Umbilical cord (tissue), 2 donors: ENCODE results near the gene SLC28A3. TPM values are rescaled to one million over a fixed set of nuclear protein-coding genes. Genes with fewer than 3 reads are reported as not detected.
A peak's percentile ranks its signal among the peaks of the same experiment; 100 is the strongest.

Experiments
- DNase-seq: peaks from one replicate; pipeline ENCODE4 v3.0.0-alpha.2; 2015; ENCODE audit warnings: low spot score
- total RNA-seq: library from RNA; depleted of rRNA; stranded (reverse); fragments of >200 nt; gene quantifications from one replicate; pipeline ENCODE4 v1.2.3, GENCODE V29; 2014; ENCODE audit warnings: low replicate concordance; ENCODE audit not compliant: insufficient read depth

SLC28A3 gene
- total RNA-seq, 1 donor from 2014 or later = 3.1 TPM

DNA sequence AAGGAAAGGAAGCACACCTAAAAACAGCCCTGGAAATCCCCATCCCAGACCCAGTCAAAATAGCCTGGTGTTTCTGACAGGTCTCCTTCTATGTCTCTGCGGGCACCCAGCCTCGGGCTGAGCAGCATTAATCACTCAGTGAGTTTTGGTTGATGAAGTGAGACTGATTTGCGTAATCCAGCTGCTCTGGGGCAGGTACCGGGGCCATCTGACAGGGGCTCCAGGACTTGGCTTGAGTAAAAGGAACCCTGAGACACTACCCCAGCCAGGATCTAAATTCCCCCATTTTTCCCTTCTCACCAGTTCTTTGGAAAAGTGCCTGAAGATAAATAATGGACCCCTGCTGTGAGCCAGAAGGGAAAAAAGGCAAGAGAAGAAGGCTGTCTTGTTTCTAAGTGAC is 596 bp downstream of the SLC28A3 start:
- no peak for DNase-seq

GRCh38 chr9:84339503-84339902 is 1.1 kb downstream of the SLC28A3 start:
- no peak for DNase-seq

DNA sequence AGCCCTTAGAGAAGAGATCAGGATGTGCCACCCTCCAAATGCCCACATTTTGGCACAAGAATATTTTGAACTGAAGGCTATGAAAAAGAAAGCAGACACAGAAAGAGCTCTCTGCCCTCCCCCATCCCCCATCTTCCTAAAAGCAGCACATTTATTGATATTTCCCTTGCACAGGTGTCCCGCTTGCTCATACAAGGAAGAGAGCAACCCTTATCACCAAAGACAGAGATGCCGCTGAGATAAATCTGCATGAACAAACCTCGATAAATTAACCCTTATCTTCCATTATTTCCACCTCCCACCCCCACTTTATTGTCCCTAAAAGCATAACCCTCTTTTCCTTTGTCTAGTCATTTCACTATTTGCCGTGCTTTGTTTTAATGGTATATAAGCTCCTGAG is 1.8 kb downstream of the SLC28A3 start:
- no peak for DNase-seq

DNA sequence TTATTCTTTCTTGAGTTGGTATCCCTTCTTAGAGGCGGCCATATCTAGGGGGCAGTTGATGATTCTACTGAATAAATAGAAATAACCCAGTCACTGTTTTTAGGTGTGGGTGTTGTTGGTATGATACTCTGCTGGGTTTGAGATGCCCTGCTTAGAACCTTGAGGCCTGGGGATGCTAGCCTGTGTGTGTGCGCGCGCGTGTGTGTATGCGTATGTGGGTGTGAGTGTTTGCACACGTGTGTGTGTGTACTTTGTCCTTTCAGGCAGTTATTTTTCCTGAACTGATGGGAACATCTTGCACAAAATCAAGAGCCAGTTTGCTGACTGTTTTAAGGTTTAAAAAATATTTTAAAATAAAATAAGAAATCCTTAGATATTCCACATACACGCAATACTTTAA is 3.3 kb downstream of the SLC28A3 start:
- DNase-seq = no peak

- DNase-seq = peak; percentile 49
These were observed 9.3 kb downstream of the SLC28A3 start for GRCh38 chr9:84331119-84331809.

DNA sequence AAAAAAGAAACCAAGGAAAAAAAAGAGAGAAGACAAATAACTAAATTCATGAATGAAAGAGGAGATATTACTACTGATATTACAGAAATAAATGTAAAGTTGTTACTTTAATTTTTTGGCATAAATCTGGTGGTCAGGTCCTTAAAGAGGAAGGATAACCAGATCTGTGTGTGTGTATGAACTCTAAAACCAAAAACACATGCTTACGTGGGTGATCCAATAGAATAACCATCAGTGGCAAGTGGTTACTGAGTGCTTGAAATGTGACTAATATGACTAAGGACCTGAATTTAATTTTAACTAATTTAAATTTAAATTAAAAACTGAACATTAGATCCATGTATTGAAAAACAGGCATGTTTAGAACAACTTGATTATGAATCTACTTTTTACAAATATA is 10.3 kb downstream of the SLC28A3 start:
- DNase-seq = no peak

DNA sequence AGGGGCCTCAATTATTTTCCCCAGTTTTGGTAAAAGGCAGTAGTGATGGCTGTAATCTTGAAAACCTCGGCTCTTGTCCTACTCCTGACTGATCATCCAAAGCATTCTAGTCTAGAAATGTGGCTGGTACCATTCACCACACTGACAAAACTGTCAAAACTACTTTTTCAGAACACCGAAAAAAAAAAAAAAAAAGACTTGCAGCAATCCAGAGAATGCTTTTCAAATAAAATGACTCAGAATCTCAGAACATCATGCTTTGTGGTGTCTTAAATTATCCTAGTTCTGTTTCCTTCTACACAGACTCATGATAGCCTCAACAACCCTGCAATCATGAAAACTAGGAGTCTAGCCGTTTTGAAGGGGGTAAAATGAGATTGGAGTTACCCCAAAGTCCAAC is 13.4 kb downstream of the SLC28A3 start:
- DNase-seq = no peak

DNA sequence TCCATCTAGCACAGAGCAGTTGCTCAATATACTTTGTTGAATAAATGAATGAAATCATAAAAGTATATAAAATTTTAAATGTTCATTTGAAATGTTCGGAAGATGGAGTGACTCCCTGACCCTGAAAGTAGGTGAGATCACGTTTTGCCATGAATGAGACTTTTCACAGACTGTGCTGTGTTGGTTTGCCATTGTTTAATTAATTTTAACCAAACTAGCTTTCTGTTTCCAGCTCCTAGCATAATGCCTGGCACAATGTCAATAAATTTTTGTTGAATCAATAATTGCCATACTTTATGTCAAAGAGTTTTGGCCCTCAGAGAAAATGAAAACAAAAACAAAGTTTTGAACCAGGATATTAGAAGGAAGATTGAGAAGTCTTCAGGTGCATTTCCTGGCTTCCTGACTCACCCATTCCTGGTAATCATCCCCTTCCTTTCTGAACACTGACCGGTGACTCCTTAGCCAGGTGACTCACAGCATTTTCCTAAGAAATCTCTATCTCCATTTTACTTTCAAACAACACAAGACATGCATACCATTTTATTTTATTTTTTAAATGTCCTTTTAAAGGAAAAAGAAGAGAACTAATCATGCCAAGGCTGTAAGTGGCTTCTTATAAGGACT is 15.1 kb downstream of the SLC28A3 start:
- no peak for DNase-seq

DNA sequence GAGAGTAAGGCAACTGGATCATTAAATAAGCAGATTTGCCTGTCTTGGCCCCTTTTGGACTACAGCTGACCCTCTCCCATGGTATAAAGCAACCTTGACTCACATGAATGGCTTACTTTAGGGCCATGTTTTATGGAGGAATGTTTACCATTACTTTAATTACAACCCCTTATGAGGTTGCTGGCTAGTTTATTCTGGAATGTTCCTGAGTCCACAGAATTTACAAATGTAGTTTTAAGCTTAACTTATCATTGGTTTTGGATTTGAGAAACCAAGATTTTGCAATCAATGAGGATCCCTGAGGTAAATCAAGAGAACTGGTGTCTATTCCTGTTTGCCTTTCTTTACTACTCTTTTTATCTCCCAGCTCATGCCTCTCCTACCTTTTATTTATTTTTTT is 15.7 kb downstream of the SLC28A3 start:
- DNase-seq = no peak

GRCh38 chr9:84323858-84324257 is 16.7 kb downstream of the SLC28A3 start:
- no peak for DNase-seq

GRCh38 chr9:84322828-84323227 is 17.7 kb downstream of the SLC28A3 start:
- no peak for DNase-seq

DNA sequence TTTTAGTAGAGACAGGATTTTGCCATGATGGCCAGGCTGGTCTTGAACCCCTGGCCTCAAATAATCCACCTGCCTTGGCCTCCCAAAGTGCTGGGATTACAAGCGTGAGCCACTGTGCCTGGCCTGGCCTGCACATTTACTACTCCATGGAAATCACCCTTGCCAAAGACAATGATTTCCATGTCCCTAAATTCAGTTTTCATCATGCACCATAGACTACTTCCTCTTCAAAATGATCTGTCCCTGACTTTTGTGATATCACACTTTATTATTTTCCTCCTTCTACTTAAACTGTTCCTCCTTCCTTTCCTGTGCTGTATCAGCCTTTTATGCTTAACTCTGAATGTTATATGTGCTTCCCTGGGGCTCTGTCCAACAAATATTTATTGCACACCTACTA is 20.3 kb downstream of the SLC28A3 start:
- no peak for DNase-seq

DNA sequence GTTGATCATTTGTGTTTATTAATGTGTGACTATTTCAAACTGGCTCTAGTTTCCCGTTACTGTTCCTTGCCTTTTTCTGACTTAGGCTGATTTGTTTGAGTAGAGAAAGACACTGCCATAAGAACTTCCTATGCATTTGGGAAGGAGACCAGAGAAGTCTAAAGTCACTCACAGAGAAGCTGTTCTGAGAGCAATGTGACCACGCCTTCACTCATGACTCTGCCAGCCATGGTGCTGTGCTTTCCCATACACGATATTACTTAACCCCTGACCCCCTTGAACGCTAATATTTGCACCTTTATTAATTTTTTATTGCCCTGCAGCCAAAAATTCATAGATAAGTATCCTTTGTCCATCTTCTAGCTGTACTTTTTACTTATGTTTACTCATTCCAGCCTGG is 20.9 kb downstream of the SLC28A3 start:
- DNase-seq = no peak

GRCh38 chr9:84318981-84319380 is 21.6 kb downstream of the SLC28A3 start:
- DNase-seq = no peak

- no peak for DNase-seq
These were observed 23.0 kb downstream of the SLC28A3 start for GRCh38 chr9:84317563-84317962.

GRCh38 chr9:84315278-84315877 is 25.2 kb downstream of the SLC28A3 start:
- DNase-seq = peak; percentile 77

DNA sequence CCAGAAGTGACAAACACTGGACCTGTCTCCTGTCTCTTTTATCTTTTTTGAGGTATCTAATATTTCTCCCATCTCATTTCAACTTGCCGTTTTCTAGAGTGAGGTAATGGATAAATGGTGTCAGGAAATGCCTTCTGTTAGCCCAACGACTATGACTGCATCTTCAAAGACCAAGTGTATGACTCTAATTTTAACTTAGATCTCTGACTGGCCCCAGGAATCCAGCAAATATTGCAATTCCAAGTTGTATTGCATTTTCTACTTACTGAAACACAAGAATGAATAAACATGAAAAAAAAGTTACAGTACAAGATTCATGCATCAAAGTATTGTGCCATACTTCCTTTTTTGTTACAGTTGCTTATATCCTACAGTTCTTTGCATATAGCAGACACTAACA is 26.3 kb downstream of the SLC28A3 start:
- no peak for DNase-seq

GRCh38 chr9:84310883-84311282 is 29.7 kb downstream of the SLC28A3 start:
- DNase-seq = no peak

GRCh38 chr9:84305497-84306131 is 34.9 kb downstream of the SLC28A3 start:
- no peak for DNase-seq

GRCh38 chr9:84304166-84304565 is 36.4 kb downstream of the SLC28A3 start:
- peak; percentile 53 for DNase-seq

DNA sequence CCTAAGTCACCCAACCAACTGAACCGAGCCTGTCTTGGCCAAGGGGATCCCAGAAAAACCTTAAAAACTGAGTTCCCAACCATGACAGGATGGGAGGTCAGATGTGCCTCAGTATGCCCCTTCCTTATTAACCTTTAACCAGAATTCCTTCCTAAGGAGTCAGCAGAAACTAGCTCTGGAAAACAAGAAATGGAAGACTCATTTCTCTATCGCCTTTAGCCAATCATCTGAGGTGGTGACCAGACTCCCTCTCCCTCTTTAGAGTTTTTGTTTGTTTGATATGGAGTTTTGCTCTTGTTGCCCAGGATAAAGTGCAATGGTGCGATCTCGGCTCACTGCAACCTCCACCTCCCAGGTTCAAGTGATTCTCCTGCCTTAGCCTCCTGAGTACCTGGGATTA is 37.5 kb downstream of the SLC28A3 start:
- no peak for DNase-seq

DNA sequence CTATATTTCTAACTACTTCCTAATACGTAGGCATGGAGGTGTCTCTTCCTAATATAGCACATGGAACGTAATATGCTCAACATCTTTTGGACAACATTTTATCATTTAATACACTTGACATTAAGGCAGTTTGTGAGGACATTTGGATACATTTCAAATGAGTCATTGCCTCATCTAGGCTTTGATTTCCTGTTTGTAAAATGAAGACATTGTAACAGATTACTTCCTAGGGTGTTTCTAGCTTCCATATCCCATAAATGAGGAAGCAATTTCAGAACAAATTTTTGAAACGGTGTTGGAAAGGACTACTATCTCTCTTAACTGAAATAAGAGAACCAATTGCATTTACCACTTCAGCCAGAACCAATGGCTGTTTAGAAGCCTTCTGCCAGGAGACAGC is 38.7 kb downstream of the SLC28A3 start:
- DNase-seq = no peak

GRCh38 chr9:84300271-84300670 is 40.3 kb downstream of the SLC28A3 start:
- no peak for DNase-seq
